GM18873 (cell line): Measurements from ENCODE around the gene CHKB.
"Not testable (repeated sequence)": the region's sequence is repeated elsewhere in the genome, so short reads cannot be mapped to it uniquely, and the experiment has no call there.

ENCODE experiments used
- ATAC-seq: cut with Tn5 transposase; IDR thresholded peaks from one replicate; pipeline ENCODE4 v1.9.1; 2021; ENCODE audit warnings: mild to moderate bottlenecking, moderate library complexity, moderate number of reproducible peaks; ENCODE audit not compliant: unreplicated experiment, low FRiP score

Gene CHKB

GRCh38 chr22:50556703-50557102 lies 25.9 kb downstream of the CHKB start:
- ATAC-seq = no peak

GRCh38 chr22:50553310-50553709 lies 29.3 kb downstream of the CHKB start:
- ATAC-seq = no peak

GRCh38 chr22:50551160-50551752 lies 31.4 kb downstream of the CHKB start:
- no peak for ATAC-seq

- no peak for ATAC-seq
These were observed 32.3 kb downstream of the CHKB start for GRCh38 chr22:50550395-50550794.

GRCh38 chr22:50548921-50549790 lies 33.5 kb downstream of the CHKB start:
- no peak for ATAC-seq

- no peak for ATAC-seq
These were observed 34.4 kb downstream of the CHKB start for GRCh38 chr22:50548040-50548920.

GRCh38 chr22:50547263-50547985 lies 35.2 kb downstream of the CHKB start:
- no peak for ATAC-seq

GRCh38 chr22:50546326-50547262 lies 36.1 kb downstream of the CHKB start:
- ATAC-seq = no peak

GRCh38 chr22:50545522-50546325 lies 36.9 kb downstream of the CHKB start, which contains the start of gene KLHDC7B:
Gene KLHDC7B, plus strand, starts transcription at chr22:50545899. Its CDS starts 345 bp downstream, at chr22:50546244.
- ATAC-seq = no peak

- no peak for ATAC-seq
These were observed 37.8 kb downstream of the CHKB start for GRCh38 chr22:50544746-50545253.

- no peak for ATAC-seq
These were observed 38.4 kb downstream of the CHKB start for GRCh38 chr22:50544078-50544745.

GRCh38 chr22:50542416-50542927 lies 40.2 kb downstream of the CHKB start:
- ATAC-seq = no peak

GRCh38 chr22:50541667-50542026 lies 41.0 kb downstream of the CHKB start:
- ATAC-seq = not testable (repeated sequence)

- no peak for ATAC-seq
These were observed 42.3 kb downstream of the CHKB start for GRCh38 chr22:50540381-50540780.

- no peak for ATAC-seq
These were observed 44.9 kb downstream of the CHKB start for GRCh38 chr22:50537765-50538164.

- no peak for ATAC-seq
These were observed 46.4 kb downstream of the CHKB start for GRCh38 chr22:50536226-50536625.

- ATAC-seq = no peak
These were observed 47.5 kb downstream of the CHKB start for GRCh38 chr22:50535113-50535512.
